ENCODE data around the gene PFKFB1. TPM values are rescaled to one million over a fixed set of nuclear protein-coding genes. Genes with fewer than 3 reads are reported as not detected.

The PFKFB1 gene
- total and polyA plus RNA-seq, 2 donors (not counting 1 experiment from before 2014, with no cell fraction given), result under 0.01 TPM; not detected in 1

DNA sequence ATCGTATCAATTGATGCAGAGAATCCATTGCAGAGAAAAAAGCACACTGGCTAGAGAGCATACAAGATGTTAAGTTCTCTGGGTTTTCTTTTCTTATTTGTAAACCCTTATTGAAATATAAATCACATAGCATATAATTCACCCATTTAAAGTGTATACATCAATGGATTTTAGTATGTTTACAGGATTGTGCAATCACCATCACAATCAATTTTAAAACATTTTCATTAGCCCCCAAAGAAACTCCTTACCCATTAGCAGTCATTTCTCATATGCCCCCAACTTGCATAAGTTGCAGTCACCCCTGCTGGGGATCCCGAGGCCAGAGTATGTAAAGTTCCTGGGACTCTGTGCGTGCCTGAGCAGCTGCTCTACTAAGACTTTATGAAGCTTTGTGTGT is 108.2 kb downstream of the PFKFB1 start:
- Histone ChIP-seq H3K4me1 (ENCODE audit: control insufficient read depth, extremely low read depth, insufficient read depth, low read length) (no peaks in the 10 kb centered on the region), H3K9ac (ENCODE audit: insufficient read depth, low read length) (no peak overlapping the region), H3K4me3 (replicated peaks in 1 of 4; ENCODE audit: control extremely low read depth in 1 of 4, insufficient read depth in 1 of 4, low read depth in 3 of 4, low read length in 4 of 4) (no peak overlapping the region)

More for the DNA sequence above, 108.2 kb downstream of the PFKFB1 start:
- Histone ChIP-seq H3K79me2 (ENCODE audit: control insufficient read depth, insufficient read depth, low read length) (no peaks in the 10 kb centered on the region), H2AFZ (ENCODE audit: low read length) (no peak overlapping the region), H3K27ac (ENCODE audit: insufficient read depth, low read length) (no peak overlapping the region), H3K27me3 (ENCODE audit: control insufficient read depth, insufficient read depth, low read length) (no peaks in the 10 kb centered on the region), H4K20me1 (ENCODE audit: control insufficient read depth, extremely low read depth, insufficient read depth, low read length) (no peaks in the 10 kb centered on the region), H3K9me3 (ENCODE audit: control insufficient read depth, insufficient read depth, low read depth, low read length) (no peaks in the 10 kb centered on the region), H3K36me3 (ENCODE audit: control insufficient read depth, insufficient read depth, low read length) (no peaks in the 10 kb centered on the region), H3K4me2 (ENCODE audit: extremely low read depth, insufficient read depth, low read length) (no peak overlapping the region)
- TF ChIP-seq, protein P1, sequence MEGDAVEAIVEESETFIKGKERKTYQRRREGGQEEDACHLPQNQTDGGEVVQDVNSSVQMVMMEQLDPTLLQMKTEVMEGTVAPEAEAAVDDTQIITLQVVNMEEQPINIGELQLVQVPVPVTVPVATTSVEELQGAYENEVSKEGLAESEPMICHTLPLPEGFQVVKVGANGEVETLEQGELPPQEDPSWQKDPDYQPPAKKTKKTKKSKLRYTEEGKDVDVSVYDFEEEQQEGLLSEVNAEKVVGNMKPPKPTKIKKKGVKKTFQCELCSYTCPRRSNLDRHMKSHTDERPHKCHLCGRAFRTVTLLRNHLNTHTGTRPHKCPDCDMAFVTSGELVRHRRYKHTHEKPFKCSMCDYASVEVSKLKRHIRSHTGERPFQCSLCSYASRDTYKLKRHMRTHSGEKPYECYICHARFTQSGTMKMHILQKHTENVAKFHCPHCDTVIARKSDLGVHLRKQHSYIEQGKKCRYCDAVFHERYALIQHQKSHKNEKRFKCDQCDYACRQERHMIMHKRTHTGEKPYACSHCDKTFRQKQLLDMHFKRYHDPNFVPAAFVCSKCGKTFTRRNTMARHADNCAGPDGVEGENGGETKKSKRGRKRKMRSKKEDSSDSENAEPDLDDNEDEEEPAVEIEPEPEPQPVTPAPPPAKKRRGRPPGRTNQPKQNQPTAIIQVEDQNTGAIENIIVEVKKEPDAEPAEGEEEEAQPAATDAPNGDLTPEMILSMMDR (conservative IDR thresholded peaks at IDR 0.05 in 1 of 2, IDR thresholded peaks at IDR 0.05 in 1 of 2; ENCODE audit: low read depth in 1 of 2, low read length in 2 of 2), result no peak
- no peak for TF ChIP-seq EZH2 (IDR thresholded peaks at IDR 0.05; ENCODE audit: low read length, missing control alignments)
- no peak for DNase-seq (ENCODE audit: low read depth in 2 of 2)

Other genes starting within 250 kb of the PFKFB1 start
- gene ITIH6, start 195.9 kb downstream of the PFKFB1 start, total RNA-seq, result not detected in 2 replicates
- not detected in 2 replicates for gene ITIH6, start 195.9 kb downstream of the PFKFB1 start, polyA plus RNA-seq
- 148 and 177 TPM in 2 replicates for gene MAGED2, start 186.4 kb downstream of the PFKFB1 start, total RNA-seq
- 205 and 312 TPM in 2 replicates for gene MAGED2, start 186.4 kb downstream of the PFKFB1 start, polyA plus RNA-seq
- 11.3 and 13.0 TPM in 2 replicates for gene TRO, start 73.4 kb downstream of the PFKFB1 start, total RNA-seq
- gene TRO, start 73.4 kb downstream of the PFKFB1 start, polyA plus RNA-seq, result 9.0 and 13.6 TPM in 2 replicates
- 4.6 and 4.8 TPM in 2 replicates for gene APEX2, start 6.2 kb upstream of the PFKFB1 start, total RNA-seq
- 11.0 and 19.3 TPM in 2 replicates for gene APEX2, start 6.2 kb upstream of the PFKFB1 start, polyA plus RNA-seq
- not detected in 2 replicates for gene ALAS2, start 36.8 kb upstream of the PFKFB1 start, total RNA-seq
- not detected in 2 replicates for gene ALAS2, start 36.8 kb upstream of the PFKFB1 start, polyA plus RNA-seq
- gene PAGE2B, start 80.8 kb upstream of the PFKFB1 start, total RNA-seq, result not detected in 2 replicates
- not detected in 2 replicates for gene PAGE2B, start 80.8 kb upstream of the PFKFB1 start, polyA plus RNA-seq
- gene PAGE2, start 94.8 kb upstream of the PFKFB1 start, total RNA-seq, result not detected in 2 replicates
- gene PAGE2, start 94.8 kb upstream of the PFKFB1 start, polyA plus RNA-seq, result not detected in 2 replicates
- 0.66 TPM in 1 of 2 replicates, not detected in the other for gene PAGE5, start 226.2 kb upstream of the PFKFB1 start, total RNA-seq
- not detected in 2 replicates for gene PAGE5, start 226.2 kb upstream of the PFKFB1 start, polyA plus RNA-seq